HG03039 (cell line): ENCODE measurements around the gene CGB7.
"Not testable (repeated sequence)": the region's sequence is repeated elsewhere in the genome, so short reads cannot be mapped to it uniquely, and the experiment has no call there.

Source experiments
- ATAC-seq: cut with Tn5 transposase; IDR thresholded peaks from one replicate; pipeline ENCODE4 v1.9.1; 2021; ENCODE audit warnings: mild to moderate bottlenecking, moderate library complexity; ENCODE audit not compliant: unreplicated experiment

The CGB7 gene

DNA sequence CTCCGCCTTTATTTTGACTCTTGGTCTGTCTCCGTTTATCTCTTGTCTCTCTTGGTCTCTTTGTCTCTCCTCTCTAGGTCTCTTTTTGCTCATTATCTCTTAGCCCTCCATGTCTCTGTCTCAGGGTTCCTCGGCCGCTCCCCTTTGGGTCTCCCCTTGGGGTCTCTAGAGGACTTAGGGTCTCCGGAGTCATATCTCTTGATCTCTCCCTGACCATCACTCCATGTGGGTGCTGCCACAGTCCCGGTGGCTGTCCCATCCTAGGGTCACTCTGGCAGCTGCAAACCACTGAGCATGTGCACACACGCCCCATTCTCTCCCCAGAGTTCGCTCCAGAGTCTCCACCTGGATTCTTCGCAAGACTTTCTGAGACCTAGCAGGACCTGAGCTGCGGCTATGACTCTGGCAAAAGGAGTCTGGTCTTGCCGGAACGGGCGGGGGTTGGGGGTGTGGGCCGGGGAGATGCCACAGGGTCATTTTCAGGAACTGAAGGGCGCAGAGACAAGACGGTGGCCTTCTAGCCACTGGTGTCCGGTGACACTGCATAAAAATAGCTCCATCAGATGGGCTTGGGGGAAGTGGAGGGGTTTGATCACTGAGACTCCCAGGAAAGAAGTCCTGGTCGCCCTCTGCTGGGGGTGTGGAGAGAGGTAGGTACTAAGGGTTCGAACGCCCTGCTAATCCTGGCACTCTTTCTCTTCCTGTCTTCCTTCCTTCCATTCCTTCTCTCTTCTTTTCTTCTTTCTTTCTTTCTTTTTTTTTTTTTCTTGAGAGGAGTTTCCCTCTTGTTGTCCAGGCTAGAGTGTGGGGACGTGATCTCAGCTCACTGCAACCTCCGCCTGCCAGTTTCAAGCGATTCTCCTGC lies 16.2 kb upstream of the CGB7 start:
- no peak for ATAC-seq

- no peak for ATAC-seq
These were observed 14.5 kb upstream of the CGB7 start for GRCh38 chr19:49071860-49072547.

DNA sequence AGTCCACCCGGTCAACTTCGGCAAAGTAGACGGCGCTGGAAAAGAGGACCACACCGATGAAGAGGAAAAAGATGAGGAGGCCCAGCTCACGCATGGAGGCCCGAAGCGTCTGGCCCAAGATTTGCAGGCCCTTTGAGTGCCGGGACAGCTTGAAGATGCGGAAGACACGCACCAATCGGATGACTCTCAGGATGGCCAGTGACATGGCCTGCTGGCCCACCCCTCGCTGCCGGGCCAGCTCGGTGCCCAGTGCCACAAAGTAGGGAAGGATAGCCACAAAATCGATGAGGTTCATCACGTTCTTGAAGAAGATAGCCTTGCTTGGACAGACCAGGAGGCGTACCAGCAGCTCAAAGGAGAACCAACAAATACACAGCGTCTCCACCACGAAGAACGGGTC lies 12.9 kb upstream of the CGB7 start:
- no peak for ATAC-seq

DNA sequence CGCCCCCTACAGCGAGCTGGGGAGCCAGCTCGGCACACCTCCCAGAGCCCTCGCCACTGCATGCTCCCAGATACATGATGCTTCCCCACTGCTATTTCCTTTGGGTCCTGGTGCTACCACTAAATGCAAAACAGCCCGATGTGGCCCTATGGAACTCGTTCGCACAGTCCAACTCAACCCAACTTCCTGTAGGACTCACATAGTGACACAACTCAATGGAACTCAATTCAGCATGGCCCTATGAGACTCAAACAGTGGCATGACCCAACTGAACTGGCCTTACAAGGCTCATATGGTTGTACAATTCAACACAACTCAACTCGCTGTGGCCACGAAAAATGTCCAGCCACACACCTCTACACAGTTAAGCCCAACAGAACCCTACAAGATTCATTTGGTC lies 11.5 kb upstream of the CGB7 start:
- no peak for ATAC-seq

GRCh38 chr19:49067554-49067953 lies 10.0 kb upstream of the CGB7 start:
- ATAC-seq, result no peak

- no peak for ATAC-seq
These were observed 8.5 kb upstream of the CGB7 start for GRCh38 chr19:49065905-49066512.

GRCh38 chr19:49064768-49065611 lies 7.4 kb upstream of the CGB7 start, which contains the start of gene NTF4:
NTF4 (minus strand) TSS chr19:49064818; CDS start chr19:49061997, 2,821 bp downstream.
- no peak for ATAC-seq

GRCh38 chr19:49064029-49064629 lies 6.6 kb upstream of the CGB7 start:
- ATAC-seq, result no peak

DNA sequence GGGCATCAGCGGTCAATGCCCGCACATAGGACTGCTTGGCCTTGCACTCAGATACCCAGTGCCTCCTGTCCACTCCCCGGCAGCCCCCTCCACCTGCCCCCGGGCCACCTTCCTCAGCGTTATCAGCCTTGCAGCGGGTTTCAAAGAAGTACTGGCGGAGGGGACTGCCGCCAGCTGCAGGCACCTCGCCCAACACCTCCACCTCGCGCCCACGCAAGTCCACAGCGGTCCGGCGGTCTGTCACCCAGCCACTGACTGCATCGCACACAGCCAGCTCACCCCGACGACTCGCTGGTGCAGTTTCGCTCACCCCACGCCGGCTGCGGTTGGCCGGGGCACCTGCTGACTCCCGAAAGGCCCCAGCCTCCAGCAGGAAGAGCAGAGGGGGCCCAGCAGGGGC lies 3.9 kb upstream of the CGB7 start:
- ATAC-seq, result no peak

GRCh38 chr19:49061000-49061399 lies 3.5 kb upstream of the CGB7 start:
- no peak for ATAC-seq

- no peak for ATAC-seq
These were observed 1.5 kb upstream of the CGB7 start for GRCh38 chr19:49059053-49059452.

DNA sequence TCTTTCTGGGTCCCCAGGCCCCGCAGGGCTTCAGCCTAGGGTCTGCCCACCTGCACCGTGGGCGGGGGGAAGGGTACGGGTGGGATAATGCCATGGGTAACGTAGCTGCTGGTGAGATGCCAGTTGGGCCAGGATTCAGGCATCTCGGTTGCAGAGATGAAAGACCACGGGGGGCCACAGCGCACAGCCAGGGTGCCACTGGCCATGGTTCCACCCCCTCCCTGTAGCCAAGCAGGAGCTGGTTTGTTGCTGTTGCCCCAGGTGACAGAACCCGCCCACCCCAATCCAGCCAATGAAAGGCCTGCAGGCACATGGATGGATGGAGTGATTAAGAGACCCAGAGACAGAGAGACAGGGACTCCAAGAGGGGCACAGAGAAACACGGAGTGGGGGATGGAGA lies 1.0 kb upstream of the CGB7 start:
- ATAC-seq, result no peak

DNA sequence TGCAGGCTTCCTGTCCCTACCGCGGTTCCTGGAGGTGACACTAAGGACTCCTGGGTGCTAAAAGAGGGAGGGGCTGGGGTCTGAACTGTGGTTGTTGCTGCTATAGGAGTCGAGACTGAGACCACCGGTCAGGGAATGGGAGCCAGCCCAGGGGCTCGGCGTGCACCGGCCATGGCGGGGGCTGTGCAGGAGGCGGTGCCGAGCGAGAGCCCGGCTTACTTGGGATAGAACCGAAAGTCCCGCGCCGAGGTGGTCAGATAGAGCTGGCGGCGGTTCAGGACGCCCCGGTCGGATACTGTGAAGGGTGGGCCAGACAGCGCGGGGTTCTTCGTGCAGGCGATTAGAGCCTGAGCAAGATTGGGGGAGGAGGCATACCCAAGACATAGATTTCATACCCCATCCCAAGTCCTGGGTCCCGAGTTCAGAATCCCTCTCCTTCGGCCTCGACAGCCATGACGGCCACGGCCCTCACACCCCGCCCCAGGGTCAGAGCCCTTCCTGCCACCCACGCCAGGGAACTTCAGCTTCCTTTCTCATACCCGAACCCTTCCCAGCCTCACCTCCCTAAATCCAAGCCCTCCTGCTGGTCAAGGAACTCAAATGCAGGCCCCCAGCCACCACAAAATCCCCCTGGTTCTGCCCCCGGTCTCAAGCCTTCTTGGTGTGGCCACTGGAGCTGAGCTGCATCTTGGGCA lies 500 bp downstream of the CGB7 start:
- not testable (repeated sequence) for ATAC-seq

DNA sequence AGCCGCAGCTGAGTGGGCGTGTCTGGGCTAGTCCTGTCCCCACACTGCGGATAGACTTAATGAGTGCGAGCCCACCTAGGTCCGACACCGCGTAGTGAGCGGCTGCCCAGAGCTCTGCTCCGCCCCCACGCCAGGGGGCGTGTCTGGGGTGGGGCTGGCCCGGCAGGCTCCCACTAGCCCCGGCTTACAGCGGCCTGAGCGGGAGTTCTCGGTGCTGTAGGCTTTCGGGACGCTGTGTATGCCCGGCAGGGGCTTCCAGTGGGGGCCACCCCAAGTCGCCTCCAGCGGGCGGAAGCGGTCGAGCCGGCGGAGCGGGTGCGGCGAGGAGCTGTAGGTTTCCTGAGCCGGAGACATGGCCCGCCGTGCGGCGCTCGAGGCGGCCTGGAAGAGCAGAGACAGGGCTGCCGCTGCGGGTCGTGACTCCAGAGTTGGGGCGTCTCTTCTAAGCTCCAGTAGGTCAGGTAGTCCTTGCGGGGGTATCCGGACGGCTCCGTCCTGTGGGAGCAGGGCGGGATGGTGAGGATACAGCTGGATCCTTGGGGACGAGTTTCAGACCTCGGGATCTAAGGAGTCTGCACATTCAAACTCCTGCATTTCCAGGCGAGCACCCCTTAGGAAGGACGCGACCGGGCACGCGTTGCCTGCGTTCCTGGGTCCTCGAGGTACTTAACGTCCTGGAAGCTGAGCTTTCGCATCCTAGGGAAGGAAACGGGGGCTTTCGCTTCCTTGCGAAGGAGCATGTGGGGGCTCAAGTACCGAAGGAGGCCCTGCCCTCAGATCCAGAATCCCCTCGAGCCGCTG lies 1.2 kb downstream of the CGB7 start:
- no peak for ATAC-seq

- ATAC-seq, result not testable (repeated sequence)
These were observed 7.0 kb downstream of the CGB7 start for GRCh38 chr19:49050376-49051033.

DNA sequence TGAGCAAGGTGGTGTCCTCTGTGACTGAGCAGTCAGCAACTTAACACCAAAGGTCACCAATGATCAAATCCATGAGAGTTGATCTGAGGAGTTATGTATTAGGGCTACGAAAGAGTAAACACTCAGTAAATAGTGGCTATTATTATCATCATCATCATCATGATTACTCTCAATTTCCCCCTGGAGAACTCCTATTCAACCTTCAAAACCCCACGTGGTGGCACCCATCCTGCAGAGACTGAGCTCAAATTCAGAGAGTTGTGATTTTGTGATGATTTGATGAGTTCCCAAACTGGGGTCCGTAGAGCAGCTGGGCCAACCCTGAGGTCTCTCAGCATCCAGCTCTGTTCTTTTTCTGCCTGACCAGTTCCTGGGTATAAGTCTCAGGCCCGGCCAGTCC lies 7.7 kb downstream of the CGB7 start:
- not testable (repeated sequence) for ATAC-seq

DNA sequence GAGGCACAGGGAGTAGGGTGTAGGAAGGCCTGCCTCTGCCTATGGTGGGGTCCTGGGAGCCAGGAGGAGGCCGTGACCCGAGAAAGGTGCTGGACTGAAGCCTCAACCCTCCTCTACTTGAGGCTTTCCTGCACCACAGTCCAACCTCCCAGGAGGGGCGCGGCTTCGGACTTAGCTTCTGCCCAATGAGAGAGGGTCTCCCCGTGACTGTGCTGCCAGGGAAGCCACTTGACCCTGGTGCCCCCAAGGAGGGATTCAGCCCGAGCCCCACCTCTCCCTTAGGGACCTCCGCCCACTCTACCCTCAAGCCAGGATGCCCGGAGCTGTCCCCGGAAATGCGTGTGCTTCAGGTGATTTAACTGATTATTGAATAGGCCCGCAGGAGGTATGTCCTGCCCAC lies 8.5 kb downstream of the CGB7 start, which contains the start of gene CGB8:
CGB8 (minus strand) TSS at position 101 of the 400 bp plus-strand sequence. CDS start 372 bp downstream, outside the sequence.
- not testable (repeated sequence) for ATAC-seq

- ATAC-seq, result not testable (repeated sequence)
These were observed 14.0 kb downstream of the CGB7 start, which contains the start of gene CGB5 for GRCh38 chr19:49043548-49043947. CGB5 (plus strand) TSS chr19:49043848; CDS start chr19:49044210, 362 bp downstream.
